Smooth muscle cell (in vitro differentiated cells): ENCODE data around the gene CHORDC1. TPM values are rescaled to one million over a fixed set of nuclear protein-coding genes. Genes with fewer than 3 reads are reported as not detected.

Source experiments
- DNase-seq: peaks from one replicate; lab custom pipeline; 2025; ENCODE audit not compliant: unreplicated experiment; lab: John Stamatoyannopoulos, UW
- H2AFZ ChIP-seq: fragments of 200-600 bp; sonication (generic); 2 replicates; pipeline ENCODE4 v1.6.0; 2016; ENCODE audit warnings: antibody characterized with exemption, low read depth, mild to moderate bottlenecking
- H3F3A ChIP-seq: fragments of 200-600 bp; sonication (generic); 2 replicates; pipeline ENCODE4 v1.6.0; 2017; ENCODE audit warnings: antibody characterized with exemption, low read depth
- H3K27ac ChIP-seq: fragments of 200-600 bp; sonication (generic); 2 replicates; pipeline ENCODE4 v1.5.1; 2016; ENCODE audit warnings: low read depth, mild to moderate bottlenecking
- H3K27me3 ChIP-seq: fragments of 200-600 bp; sonication (generic); 2 replicates; pipeline ENCODE4 v1.6.1; 2016; ENCODE audit warnings: low read depth, mild to moderate bottlenecking
- H3K36me3 ChIP-seq: fragments of 200-600 bp; sonication (generic); 2 replicates; pipeline ENCODE4 v1.5.1; 2016; ENCODE audit warnings: low read depth
- H3K4me1 ChIP-seq: fragments of 200-600 bp; sonication (generic); 2 replicates; pipeline ENCODE4 v1.5.1; 2016; ENCODE audit warnings: low read depth
- H3K4me2 ChIP-seq: fragments of 200-600 bp; sonication (generic); 2 replicates; pipeline ENCODE4 v1.6.0; 2016; ENCODE audit warnings: mild to moderate bottlenecking
- H3K4me3 ChIP-seq: fragments of 200-600 bp; sonication (generic); 2 replicates; pipeline ENCODE4 v1.5.1; 2016; ENCODE audit warnings: mild to moderate bottlenecking
- H3K79me2 ChIP-seq: fragments of 200-600 bp; sonication (generic); 2 replicates; pipeline ENCODE4 v1.6.0; 2016; ENCODE audit warnings: low read depth, mild to moderate bottlenecking
- H3K9ac ChIP-seq: fragments of 200-600 bp; sonication (generic); 2 replicates; pipeline ENCODE4 v1.6.0; 2016; ENCODE audit warnings: low read depth
- H3K9me3 ChIP-seq: fragments of 200-600 bp; sonication (generic); replicated peaks from 2 replicates; pipeline ENCODE4 v1.5.1; 2016; ENCODE audit warnings: low read depth
- H4K20me1 ChIP-seq: fragments of 200-600 bp; sonication (generic); 2 replicates; pipeline ENCODE4 v1.6.0; 2016; ENCODE audit warnings: low read depth
- CTCF ChIP-seq: fragments of 200-600 bp; sonication (generic); IDR thresholded peaks from 2 replicates; pipeline ENCODE4 v1.5.1; 2017; ENCODE audit warnings: borderline replicate concordance, mild to moderate bottlenecking, antibody characterized with exemption; ENCODE audit not compliant: insufficient read depth, poor library complexity, severe bottlenecking
- WGBS: methylation state at CpG from one replicate; pipeline ENCODE4 v1.1.7; 2016; ENCODE audit warnings: low lambda C conversion rate; 5-methylcytosine and 5-hydroxymethylcytosine counted together
- polyA plus RNA-seq: library from polyadenylated mRNA; unstranded; fragments of >200 nt; fragmentation: Nextera tagmentation; extraction: Ambion mirVana; gene quantifications from 2 replicates; pipeline ENCODE4 v1.2.1, GENCODE V29; 2016
- total RNA-seq: library from RNA; depleted of rRNA; stranded (reverse); fragments of >200 nt; gene quantifications from 2 replicates; pipeline ENCODE4 v1.2.3, GENCODE V29; 2014

CHORDC1 gene
- total and polyA plus RNA-seq, 2 experiments from 2014 or later: 22.3 to 79.2 TPM

- 91% methylated on average over 3 of the region's 3 CpGs for WGBS
- Histone ChIP-seq H3F3A (no peaks in the 10 kb centered on the region), H3K9me3 (no peaks in the 10 kb centered on the region), H4K20me1 (no peaks in the 10 kb centered on the region), H3K27me3 (no peaks in the 10 kb centered on the region), H3K4me3 (no peak overlapping the region), H2AFZ (no peak overlapping the region), H3K36me3 (no peaks in the 10 kb centered on the region), H3K79me2 (no peaks in the 10 kb centered on the region), H3K4me2 (no peak overlapping the region), H3K9ac (no peak overlapping the region), H3K4me1 (no peaks in the 10 kb centered on the region), H3K27ac (no peak overlapping the region)
- TF ChIP-seq CTCF: no peak
- DNase-seq: no peak
Observed at GRCh38 chr11:90187839-90188238, 35.0 kb downstream of the CHORDC1 start.

- Histone ChIP-seq H3K79me2 (no peaks in the 10 kb centered on the region), H3K4me1 (no peaks in the 10 kb centered on the region), H3K36me3 (no peaks in the 10 kb centered on the region), H3K4me3 (no peak overlapping the region), H3K9me3 (no peaks in the 10 kb centered on the region), H3K9ac (no peak overlapping the region), H3K4me2 (no peak overlapping the region), H2AFZ (no peak overlapping the region), H4K20me1 (no peaks in the 10 kb centered on the region), H3F3A (no peaks in the 10 kb centered on the region), H3K27me3 (no peaks in the 10 kb centered on the region), H3K27ac (no peak overlapping the region)
- 55% methylated on average over 2 of the region's 2 CpGs for WGBS
- TF ChIP-seq CTCF: no peak
- no peak for DNase-seq
Observed at GRCh38 chr11:90179923-90180322, 42.9 kb downstream of the CHORDC1 start.

- TF ChIP-seq CTCF: no peak
- H3K36me3 ChIP-seq: no peaks in the 10 kb centered on the region
- no peak overlapping the region for H2AFZ ChIP-seq
- H3F3A ChIP-seq: no peaks in the 10 kb centered on the region
- no peaks in the 10 kb centered on the region for H3K79me2 ChIP-seq
- no peaks in the 10 kb centered on the region for H4K20me1 ChIP-seq
- H3K4me3 ChIP-seq: no peak overlapping the region
- no peak overlapping the region for H3K27ac ChIP-seq
- no peaks in the 10 kb centered on the region for H3K4me1 ChIP-seq
- no peak overlapping the region for H3K9ac ChIP-seq
- no peak for DNase-seq
- H3K9me3 ChIP-seq: no peaks in the 10 kb centered on the region
- H3K27me3 ChIP-seq: no peaks in the 10 kb centered on the region
- no peak overlapping the region for H3K4me2 ChIP-seq
- WGBS: 83% methylated on average over 2 of the region's 2 CpGs
Observed at GRCh38 chr11:90178751-90179150, 44.1 kb downstream of the CHORDC1 start.

- no peaks in the 10 kb centered on the region for H3K36me3 ChIP-seq
- H3K4me3 ChIP-seq: no peak overlapping the region
- no peak overlapping the region for H3K9ac ChIP-seq
- no peak for TF ChIP-seq CTCF
- no peak overlapping the region for H2AFZ ChIP-seq
- 100% methylated on average over 1 of the region's 1 CpG for WGBS
- H3K27ac ChIP-seq: no peak overlapping the region
- H3K4me1 ChIP-seq: no peaks in the 10 kb centered on the region
- no peaks in the 10 kb centered on the region for H3K9me3 ChIP-seq
- H3F3A ChIP-seq: no peaks in the 10 kb centered on the region
- no peak overlapping the region for H3K4me2 ChIP-seq
- H3K27me3 ChIP-seq: no peaks in the 10 kb centered on the region
- H3K79me2 ChIP-seq: no peaks in the 10 kb centered on the region
- no peak for DNase-seq
- no peaks in the 10 kb centered on the region for H4K20me1 ChIP-seq
Observed at GRCh38 chr11:90176069-90176468, 46.8 kb downstream of the CHORDC1 start.
